KG1 (cell line): ENCODE measurements around the gene C2CD4B.

Source experiments
- DNase-seq: peaks from one replicate; lab custom pipeline; 2025; lab: John Stamatoyannopoulos, UW

C2CD4B gene

GRCh38 chr15:62118520-62119226 lies 46.4 kb downstream of the C2CD4B start:
- no peak for DNase-seq

- no peak for DNase-seq
Measured at GRCh38 chr15:62115847-62116246, 49.2 kb downstream of the C2CD4B start.
